Naive B cell (primary cell): ENCODE data around the gene CEACAM4. TPM values are rescaled to one million over a fixed set of nuclear protein-coding genes. Genes with fewer than 3 reads are reported as not detected.
A peak's percentile ranks its signal among the peaks of the same experiment; 100 is the strongest.
"Not testable (repeated sequence)": the region's sequence is repeated elsewhere in the genome, so short reads cannot be mapped to it uniquely, and the experiment has no call there.

Experiments
- ATAC-seq, 2 donors: fragments of 150-1000 bp; cut with Tn5 transposase; 2 replicates each; pipeline ENCODE4 v1.10.0; 2021; ENCODE audit warnings: low read depth in 2 of 2, mild to moderate bottlenecking in 2 of 2, moderate library complexity in 2 of 2
- DNase-seq: peaks from one replicate; pipeline ENCODE4 v3.0.0; 2022
- H3K27ac Mint-ChIP-seq, 6 donors: one replicate each; pipeline ENCODE4 v1.8.0; 2020 to 2022; ENCODE audit warnings: mild to moderate bottlenecking in 6 of 6, mixed read lengths in 6 of 6, moderate library complexity in 5 of 6, inconsistent platforms in 2 of 6
- H3K27me3 Mint-ChIP-seq, 3 donors: one replicate each; pipeline ENCODE4 v1.8.0; 2021 to 2022; ENCODE audit warnings: mixed read lengths in 3 of 3, mild to moderate bottlenecking in 1 of 3
- H3K36me3 Mint-ChIP-seq, 2 donors: one replicate each; pipeline ENCODE4 v1.8.0; 2020 to 2022; ENCODE audit warnings: mixed read lengths in 2 of 2, inconsistent platforms in 1 of 2, mild to moderate bottlenecking in 1 of 2
- H3K4me1 Mint-ChIP-seq, 3 donors: one replicate each; pipeline ENCODE4 v1.8.0; 2020 to 2022; ENCODE audit warnings: mixed read lengths in 3 of 3, inconsistent platforms in 1 of 3, mild to moderate bottlenecking in 1 of 3, moderate library complexity in 1 of 3
- H3K4me3 Mint-ChIP-seq, 8 donors: one replicate each; pipeline ENCODE4 v1.8.0; 2020 to 2022; ENCODE audit warnings: mild to moderate bottlenecking in 8 of 8, mixed read lengths in 8 of 8, moderate library complexity in 8 of 8, inconsistent platforms in 2 of 8
- H3K9me3 Mint-ChIP-seq, 7 donors: one replicate each; pipeline ENCODE4 v1.8.0; 2020 to 2022; ENCODE audit warnings: mixed read lengths in 7 of 7, mild to moderate bottlenecking in 5 of 7, inconsistent platforms in 2 of 7, moderate library complexity in 1 of 7
- polyA plus RNA-seq, 6 donors: library from polyadenylated mRNA; unstranded; fragments of 300-500 nt; fragmentation: Illumina TruSeq; gene quantifications; one replicate each; pipeline ENCODE4 v1.2.3, GENCODE V29; 2021; ENCODE audit warnings: low read depth in 6 of 6

The CEACAM4 gene
- polyA plus RNA-seq: under 1 TPM in 1 of 6 donors, not detected in 5; 0.44 TPM

GRCh38 chr19:41626877-41627276 lies at the start of gene CEACAM4:
Gene CEACAM4, minus strand, starts transcription at chr19:41627074. Its CDS starts 111 bp downstream, at chr19:41626963.
- Mint-ChIP-seq H3K36me3 (peaks cover 8 to 13% of the 10 kb centered on the region in 2 donors), H3K9me3 (peaks cover 4 to 21% (median 16%) of the 10 kb centered on the region in 7 donors), H3K27ac (peak within 1 kb of the TSS in 2 of 6 donors; percentile 20 to 55), H3K4me1 (no peaks in the 10 kb centered on the region), H3K27me3 (peaks cover 17 to 47% (median 47%) of the 10 kb centered on the region in 3 donors), H3K4me3 (peak within 1 kb of the TSS in 1 of 8 donors; percentile 29)
- no peak for DNase-seq
- no peak for ATAC-seq

GRCh38 chr19:41671486-41671885 lies 44.6 kb upstream of the CEACAM4 start:
- Mint-ChIP-seq H3K27ac (no peak overlapping the region), H3K27me3 (peaks cover 50 to 64% (median 61%) of the 10 kb centered on the region in 3 donors), H3K4me1 (peaks cover 4 to 6% (median 4%) of the 10 kb centered on the region in 3 donors), H3K9me3 (peaks cover 5 to 23% (median 9%) of the 10 kb centered on the region in 7 donors), H3K36me3 (peaks cover 0 to 8% of the 10 kb centered on the region in 2 donors), H3K4me3 (no peak overlapping the region)
- DNase-seq (no peak), ATAC-seq (no peak)

GRCh38 chr19:41670755-41671154 lies 43.9 kb upstream of the CEACAM4 start:
- Mint-ChIP-seq H3K4me1 (peaks cover 4 to 6% (median 4%) of the 10 kb centered on the region in 3 donors), H3K27ac (no peak overlapping the region), H3K36me3 (peaks cover 0 to 8% of the 10 kb centered on the region in 2 donors), H3K4me3 (no peak overlapping the region), H3K27me3 (peaks cover 48 to 60% (median 58%) of the 10 kb centered on the region in 3 donors), H3K9me3 (peaks cover 5 to 30% (median 15%) of the 10 kb centered on the region in 7 donors)
- ATAC-seq: no peak
- DNase-seq: no peak

DNA sequence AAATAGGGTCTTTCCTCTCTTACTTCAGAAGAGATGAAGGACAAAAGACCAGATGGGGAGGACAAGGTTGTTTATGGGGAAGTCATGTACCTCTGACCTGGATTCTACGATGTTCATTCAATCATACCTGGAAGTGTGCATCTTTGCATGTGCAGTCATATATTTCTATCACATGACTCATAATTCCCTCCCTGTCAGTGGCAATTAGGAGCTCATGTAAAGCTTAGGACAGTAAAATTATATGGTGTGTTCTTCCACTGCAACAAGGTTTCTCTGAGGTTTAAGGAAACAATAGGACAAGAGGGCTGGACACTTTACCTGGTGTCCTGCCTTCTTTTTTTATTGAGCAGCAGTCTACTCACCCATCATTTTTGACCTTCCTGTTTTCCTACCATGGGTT lies 41.4 kb upstream of the CEACAM4 start:
- H3K4me1 Mint-ChIP-seq: peaks cover 4 to 6% (median 4%) of the 10 kb centered on the region in 3 donors
- H3K27ac Mint-ChIP-seq: no peak overlapping the region
- no peak overlapping the region for H3K4me3 Mint-ChIP-seq
- peaks cover 40 to 64% (median 47%) of the 10 kb centered on the region in 3 donors for H3K27me3 Mint-ChIP-seq
- ATAC-seq (no peak), DNase-seq (no peak)
- peaks cover 0 to 14% of the 10 kb centered on the region in 2 donors for H3K36me3 Mint-ChIP-seq
- peaks cover 7 to 53% (median 37%) of the 10 kb centered on the region in 7 donors for H3K9me3 Mint-ChIP-seq

DNA sequence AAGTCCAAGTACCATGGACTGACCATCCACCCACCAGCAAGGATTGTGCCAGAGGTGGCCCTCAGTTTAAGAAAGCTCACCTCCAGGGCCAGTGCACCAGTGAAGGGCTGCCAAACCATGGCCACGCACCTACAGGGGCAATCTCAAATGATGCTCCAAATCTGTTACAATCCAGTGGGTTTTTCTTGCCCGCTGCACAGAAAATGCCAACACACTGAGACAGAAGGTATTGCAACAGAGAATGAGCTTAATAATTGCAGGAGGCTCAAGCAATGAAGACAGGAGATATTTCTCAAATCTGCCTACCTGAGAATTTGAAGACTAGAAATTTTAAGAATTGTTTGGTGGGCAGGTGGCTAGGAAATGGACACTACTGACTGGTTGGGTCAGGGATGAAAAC lies 39.2 kb upstream of the CEACAM4 start:
- peaks cover 0 to 56% (median 40%) of the 10 kb centered on the region in 7 donors for H3K9me3 Mint-ChIP-seq
- no peak for ATAC-seq
- H3K27me3 Mint-ChIP-seq: peaks cover 46 to 53% (median 52%) of the 10 kb centered on the region in 3 donors

GRCh38 chr19:41657157-41657556 lies 30.3 kb upstream of the CEACAM4 start:
- ATAC-seq: no peak
- H3K27me3 Mint-ChIP-seq: peaks cover 51 to 86% (median 77%) of the 10 kb centered on the region in 3 donors
- H3K9me3 Mint-ChIP-seq: peaks cover 4 to 33% (median 15%) of the 10 kb centered on the region in 7 donors
- peak overlapping the region in 1 of 6 donors; percentile 26 for H3K27ac Mint-ChIP-seq
- peaks cover 0 to 6% (median 5%) of the 10 kb centered on the region in 3 donors for H3K4me1 Mint-ChIP-seq
- H3K36me3 Mint-ChIP-seq: peaks cover 0 to 24% of the 10 kb centered on the region in 2 donors
- no peak for DNase-seq
- no peak overlapping the region for H3K4me3 Mint-ChIP-seq

More for the DNA sequence above, 39.2 kb upstream of the CEACAM4 start:
- Mint-ChIP-seq H3K4me1 (no peaks in the 10 kb centered on the region), H3K36me3 (peaks cover 0 to 7% of the 10 kb centered on the region in 2 donors), H3K4me3 (no peak overlapping the region), H3K27ac (no peak overlapping the region)
- DNase-seq: no peak

DNA sequence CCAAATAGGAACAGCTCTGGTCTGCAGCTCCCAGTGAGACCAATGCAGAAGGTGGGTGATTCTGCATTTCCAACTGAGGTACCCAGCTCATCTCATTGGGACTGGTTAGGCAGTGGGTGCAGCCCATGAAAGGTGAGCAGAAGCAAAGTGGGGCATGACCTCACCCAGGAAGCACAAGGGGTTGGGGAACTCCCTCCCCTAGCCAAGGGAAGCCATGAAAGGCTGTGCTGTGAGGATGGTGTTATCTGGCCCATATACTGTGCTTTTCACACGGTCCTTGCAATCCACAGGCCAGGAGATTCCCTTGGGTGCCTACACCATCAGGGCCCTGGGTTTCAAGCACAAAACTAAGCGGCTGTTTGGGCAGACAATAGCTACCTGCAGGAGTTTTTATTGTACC lies 29.9 kb upstream of the CEACAM4 start:
- Mint-ChIP-seq H3K9me3 (peaks cover 3 to 29% (median 14%) of the 10 kb centered on the region in 7 donors), H3K27ac (peak overlapping the region in 2 of 6 donors; percentile 26 to 33), H3K27me3 (peaks cover 47 to 85% (median 77%) of the 10 kb centered on the region in 3 donors), H3K36me3 (peaks cover 0 to 24% of the 10 kb centered on the region in 2 donors)
- H3K4me1 Mint-ChIP-seq, H3K4me3 Mint-ChIP-seq, DNase-seq: not testable (repeated sequence)
- peak in 1 of 2 donors; percentile 42 for ATAC-seq

- Mint-ChIP-seq H3K27me3 (peaks cover 53 to 79% (median 62%) of the 10 kb centered on the region in 3 donors), H3K4me1 (peaks cover 0 to 6% (median 5%) of the 10 kb centered on the region in 3 donors), H3K9me3 (peaks cover 3 to 21% (median 9%) of the 10 kb centered on the region in 7 donors), H3K4me3 (no peak overlapping the region), H3K27ac (no peak overlapping the region), H3K36me3 (peaks cover 0 to 24% of the 10 kb centered on the region in 2 donors)
- no peak for DNase-seq
- ATAC-seq: no peak
These were observed 25.4 kb upstream of the CEACAM4 start for GRCh38 chr19:41652250-41652649.

DNA sequence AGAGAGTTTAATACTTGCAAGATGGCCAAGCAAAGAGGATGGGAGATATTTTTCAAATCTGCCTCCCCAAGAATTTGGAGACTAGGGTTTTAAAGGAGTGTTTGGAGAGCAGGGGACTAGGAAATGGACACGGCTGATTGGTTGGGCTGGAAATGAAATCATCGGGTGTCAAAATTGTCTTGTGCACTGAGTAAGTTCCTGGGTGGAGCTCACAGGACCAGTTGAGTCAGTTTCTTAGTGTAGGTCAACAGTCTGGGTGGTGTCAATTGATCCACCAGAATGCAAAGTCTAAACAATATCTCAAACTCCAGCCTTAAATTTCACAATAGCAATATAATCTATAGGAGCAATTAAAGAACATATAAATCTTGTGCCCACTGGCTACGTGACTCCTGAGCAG lies 23.0 kb upstream of the CEACAM4 start:
- DNase-seq (no peak), ATAC-seq (no peak)
- H3K27ac Mint-ChIP-seq: no peak overlapping the region
- peaks cover 0 to 18% of the 10 kb centered on the region in 2 donors for H3K36me3 Mint-ChIP-seq
- H3K4me1 Mint-ChIP-seq: no peaks in the 10 kb centered on the region
- no peak overlapping the region for H3K4me3 Mint-ChIP-seq
- H3K9me3 Mint-ChIP-seq: peaks cover 3 to 19% (median 9%) of the 10 kb centered on the region in 7 donors
- peaks cover 41 to 66% (median 50%) of the 10 kb centered on the region in 3 donors for H3K27me3 Mint-ChIP-seq

GRCh38 chr19:41646589-41647204 lies 19.8 kb upstream of the CEACAM4 start:
- Mint-ChIP-seq H3K27ac (no peak overlapping the region), H3K4me3 (no peak overlapping the region), H3K4me1 (peaks cover 0 to 5% (median 0%) of the 10 kb centered on the region in 3 donors), H3K36me3 (no peaks in the 10 kb centered on the region), H3K9me3 (no peaks in the 10 kb centered on the region), H3K27me3 (peaks cover 39 to 52% (median 40%) of the 10 kb centered on the region in 3 donors)
- no peak for ATAC-seq
- no peak for DNase-seq

GRCh38 chr19:41641879-41642485 lies 15.1 kb upstream of the CEACAM4 start:
- peaks cover 0 to 5% (median 0%) of the 10 kb centered on the region in 3 donors for H3K4me1 Mint-ChIP-seq
- H3K9me3 Mint-ChIP-seq: peaks cover 0 to 4% (median 0%) of the 10 kb centered on the region in 7 donors
- DNase-seq (peak; percentile 51), ATAC-seq (peak; percentile 52 to 70)
- H3K27ac Mint-ChIP-seq: peak overlapping the region in 2 of 6 donors; percentile 17 to 42
- H3K36me3 Mint-ChIP-seq: no peaks in the 10 kb centered on the region
- H3K27me3 Mint-ChIP-seq: peaks cover 20 to 48% (median 39%) of the 10 kb centered on the region in 3 donors
- H3K4me3 Mint-ChIP-seq: no peak overlapping the region

DNA sequence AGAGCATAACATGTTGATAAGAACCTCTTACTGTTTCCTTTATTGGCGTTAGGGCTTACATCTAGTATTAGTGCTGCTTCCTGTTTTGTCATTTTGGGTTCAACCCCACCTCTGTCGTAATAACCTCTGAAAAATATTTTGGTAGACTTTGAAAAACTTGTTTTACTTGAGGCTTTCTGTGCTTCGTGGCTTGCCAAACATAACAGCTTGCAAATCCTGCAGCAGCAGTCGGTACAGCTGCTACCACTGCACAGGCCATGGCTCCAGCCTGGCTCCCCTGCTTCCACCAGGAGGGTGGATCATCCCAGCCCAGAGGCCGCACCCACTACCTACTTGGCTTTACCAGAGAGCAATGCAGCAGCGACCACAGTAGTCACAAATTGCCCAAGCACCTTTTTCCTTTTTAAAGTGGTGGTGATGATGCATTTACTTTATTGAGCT lies 11.8 kb upstream of the CEACAM4 start:
- Mint-ChIP-seq H3K27ac (no peak overlapping the region), H3K9me3 (peaks cover 0 to 19% (median 6%) of the 10 kb centered on the region in 7 donors), H3K4me3 (no peak overlapping the region), H3K27me3 (peaks cover 53 to 81% (median 70%) of the 10 kb centered on the region in 3 donors), H3K36me3 (no peaks in the 10 kb centered on the region), H3K4me1 (peaks cover 0 to 5% (median 0%) of the 10 kb centered on the region in 3 donors)
- no peak for ATAC-seq
- no peak for DNase-seq

- no peak for DNase-seq
- H3K36me3 Mint-ChIP-seq: no peaks in the 10 kb centered on the region
- H3K4me3 Mint-ChIP-seq: peak overlapping the region in 1 of 8 donors; percentile 16
- H3K4me1 Mint-ChIP-seq: peaks cover 0 to 5% (median 0%) of the 10 kb centered on the region in 3 donors
- peaks cover 0 to 25% (median 12%) of the 10 kb centered on the region in 7 donors for H3K9me3 Mint-ChIP-seq
- no peak for ATAC-seq
- peaks cover 53 to 80% (median 72%) of the 10 kb centered on the region in 3 donors for H3K27me3 Mint-ChIP-seq
- no peak overlapping the region for H3K27ac Mint-ChIP-seq
These were observed 10.6 kb upstream of the CEACAM4 start for GRCh38 chr19:41637484-41637883.
